Activated gamma-delta T cell (primary cell): ENCODE results near the gene ARMC8.

Experiments used
- DNase-seq: peaks from one replicate; lab custom pipeline; 2025; lab: John Stamatoyannopoulos, UW

The ARMC8 gene

GRCh38 chr3:138197524-138197923, 10.4 kb downstream of the ARMC8 start:
- DNase-seq, result no peak

DNA sequence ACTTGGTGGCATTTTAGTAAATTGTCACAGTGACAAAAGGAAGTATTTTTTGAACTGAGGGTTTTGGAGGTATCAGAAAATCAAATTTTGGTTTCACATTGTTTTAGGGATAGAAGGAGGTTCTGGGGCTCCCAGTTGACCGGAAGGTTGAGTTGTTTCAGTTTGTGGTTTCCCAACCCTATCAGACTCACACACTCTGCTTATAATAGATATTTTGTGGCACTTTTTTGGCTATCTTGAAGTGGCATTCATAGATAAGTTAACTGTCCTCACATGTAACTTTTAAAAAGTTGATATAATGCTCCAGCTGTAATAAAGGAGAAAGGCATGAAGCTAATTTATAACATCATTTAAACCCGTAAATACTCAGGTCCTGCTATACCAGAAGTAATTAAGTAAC, 12.8 kb downstream of the ARMC8 start:
- no peak for DNase-seq

DNA sequence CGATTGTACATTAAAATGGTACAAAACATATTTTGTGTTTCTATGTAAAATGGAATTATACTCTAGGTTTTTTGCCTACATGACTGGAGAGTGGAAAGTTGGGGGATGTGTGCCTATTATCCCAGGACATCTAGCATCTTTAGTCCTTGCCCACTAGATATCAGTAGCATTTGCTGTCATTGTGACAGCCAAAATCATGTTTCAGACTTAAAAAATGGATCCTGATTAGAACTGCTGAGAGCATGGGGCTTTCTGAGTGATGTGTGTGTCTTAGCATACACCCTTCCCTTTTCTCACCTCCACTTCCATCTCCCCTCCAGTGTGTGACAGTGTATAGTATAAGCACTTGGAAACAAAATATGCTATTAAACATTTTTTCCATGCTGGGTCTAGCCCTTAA, 13.3 kb downstream of the ARMC8 start:
- no peak for DNase-seq

DNA sequence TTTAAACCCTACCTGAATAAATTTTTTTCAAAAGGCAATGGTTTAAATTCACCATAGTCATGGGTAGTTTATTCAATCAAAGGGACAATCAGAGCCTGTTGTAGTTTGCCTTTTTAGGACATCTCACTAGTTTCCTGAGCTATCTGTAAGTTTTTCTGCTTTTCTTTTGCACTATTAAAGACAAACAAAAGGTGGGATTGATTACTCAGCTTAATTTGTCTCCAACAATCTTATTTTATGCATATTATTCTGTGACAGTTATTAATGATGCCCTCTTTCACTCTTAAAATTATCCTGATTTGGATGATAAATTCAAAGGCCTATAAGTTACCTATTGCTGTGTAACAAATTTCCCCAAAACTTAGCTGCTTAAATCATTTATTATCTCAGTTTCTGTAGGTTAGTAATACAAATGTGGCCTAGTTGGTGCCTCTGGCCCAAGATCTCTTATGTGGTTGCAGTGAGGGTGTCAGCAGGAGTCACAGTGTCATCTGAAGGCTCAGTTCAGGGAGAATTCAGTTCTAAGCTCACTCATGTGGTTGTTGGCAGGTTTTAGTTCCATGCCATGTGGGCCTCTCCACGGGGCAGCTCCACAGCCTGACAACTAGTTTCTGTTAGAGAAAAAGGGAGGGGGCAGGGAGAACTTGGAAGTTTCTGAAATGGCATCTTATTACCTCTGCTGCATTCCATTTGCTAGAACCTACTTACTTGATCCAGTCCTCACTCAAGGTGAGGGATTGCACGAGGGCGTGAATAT, 16.0 kb downstream of the ARMC8 start:
- DNase-seq, result no peak

DNA sequence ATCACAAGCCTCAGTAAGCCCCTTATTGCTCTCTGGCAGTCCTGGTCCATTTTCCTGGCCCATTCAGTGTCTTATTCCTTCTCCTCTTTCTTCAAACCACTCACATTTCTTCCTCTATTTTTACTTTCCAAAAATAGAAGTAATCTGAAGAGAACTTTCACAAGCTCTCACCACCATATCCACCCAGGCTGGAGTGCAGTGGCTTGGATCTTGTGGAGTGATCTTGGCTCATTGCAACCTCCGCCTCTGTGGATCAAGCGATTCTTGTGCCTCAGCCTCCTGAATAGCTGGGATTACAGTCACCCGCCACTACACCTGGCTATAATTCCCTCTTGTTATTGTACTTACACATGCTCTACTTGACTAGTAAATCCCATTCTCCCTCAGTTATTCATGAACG, 16.8 kb downstream of the ARMC8 start:
- DNase-seq, result no peak

DNA sequence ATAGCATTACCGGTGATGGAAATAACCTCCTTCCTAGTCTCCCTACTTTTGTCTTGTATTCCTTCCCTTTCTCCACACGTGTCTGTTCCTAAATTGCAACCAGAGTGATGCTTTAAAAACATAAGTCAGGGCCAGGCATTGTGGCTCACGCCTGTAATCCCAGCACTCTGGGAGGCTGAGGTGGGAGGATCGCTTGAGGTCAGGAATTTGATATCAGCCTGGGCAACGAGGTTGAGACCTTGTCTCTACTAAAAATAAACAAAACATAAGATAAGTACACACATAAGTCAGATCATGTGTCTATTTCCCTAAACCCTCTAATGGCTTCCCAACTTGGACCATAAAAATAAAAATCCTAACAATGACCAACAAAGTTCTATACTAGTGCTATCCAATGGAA, 18.4 kb downstream of the ARMC8 start:
- no peak for DNase-seq

- no peak for DNase-seq
Measured at GRCh38 chr3:138206196-138206595, 19.1 kb downstream of the ARMC8 start.

DNA sequence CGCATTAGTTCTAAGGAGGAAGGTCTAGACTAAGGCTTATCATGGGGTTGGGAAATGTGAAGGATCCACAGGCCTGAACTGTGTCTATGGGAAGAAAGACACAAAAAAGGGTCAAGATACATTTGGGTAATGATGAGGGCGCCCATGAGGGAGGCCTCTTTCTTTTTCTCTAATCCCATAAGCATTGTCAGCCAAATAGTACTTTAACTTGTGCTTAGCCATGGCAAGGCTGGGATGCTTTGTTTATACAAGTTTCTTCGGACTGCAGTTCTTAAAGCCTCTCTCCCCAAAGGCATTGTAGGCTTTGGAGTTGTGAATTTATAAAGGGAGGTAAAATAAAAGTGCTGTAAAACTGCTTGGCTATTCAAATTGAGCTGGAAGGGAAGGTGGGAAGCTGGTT, 23.4 kb downstream of the ARMC8 start:
- DNase-seq, result no peak

DNA sequence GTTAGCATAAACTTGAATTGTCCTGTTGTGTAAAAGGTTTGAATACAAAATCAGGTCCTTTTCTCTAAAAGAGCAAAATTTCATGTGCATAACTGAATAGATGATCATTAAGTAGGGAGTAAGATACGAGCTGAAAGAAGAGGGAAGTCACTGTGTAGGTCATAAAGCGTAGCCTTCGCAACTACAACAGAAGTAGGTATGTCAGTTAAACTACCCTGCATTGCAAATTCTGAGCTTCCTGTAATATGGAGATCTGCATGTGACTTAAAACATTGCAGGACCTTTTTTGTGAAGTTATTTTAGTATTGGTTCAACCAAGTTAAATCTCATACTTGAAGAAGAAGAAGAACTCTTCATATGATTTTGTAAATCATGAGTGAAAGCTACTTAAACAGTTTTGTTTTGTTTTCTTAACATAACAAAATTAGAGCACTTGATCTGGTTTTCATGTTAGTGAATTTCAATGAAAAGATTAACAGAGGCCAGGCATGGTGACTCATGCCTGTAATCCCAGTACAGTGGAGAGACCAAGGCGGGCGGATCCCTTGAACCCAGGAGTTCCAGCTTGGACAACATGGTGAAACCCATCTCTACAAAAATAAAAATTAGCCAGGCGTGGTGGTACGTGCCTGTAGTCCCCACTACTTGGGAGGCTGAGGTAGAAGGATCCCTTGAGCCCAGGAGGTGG, 26.4 kb downstream of the ARMC8 start:
- DNase-seq, result no peak

GRCh38 chr3:138219255-138219654, 32.2 kb downstream of the ARMC8 start:
- DNase-seq, result no peak

DNA sequence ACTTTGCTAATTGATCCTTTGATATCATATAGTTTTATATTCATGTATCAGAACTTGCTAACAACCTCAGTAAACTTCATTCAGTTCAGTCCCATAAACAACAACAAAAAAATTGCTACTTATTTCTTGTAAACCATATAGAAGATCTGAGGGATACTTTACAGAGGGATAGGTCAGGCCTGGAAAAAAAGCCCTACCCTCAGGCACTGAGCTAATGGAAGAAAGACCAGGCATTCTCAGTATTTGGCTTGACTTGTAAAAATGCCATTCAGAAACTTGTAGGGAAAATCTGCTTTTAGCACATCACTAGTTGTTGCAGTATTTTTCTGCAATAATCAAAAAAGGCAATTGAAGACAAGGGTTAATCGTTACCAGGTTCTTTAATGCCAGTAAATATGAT, 33.1 kb downstream of the ARMC8 start:
- no peak for DNase-seq

DNA sequence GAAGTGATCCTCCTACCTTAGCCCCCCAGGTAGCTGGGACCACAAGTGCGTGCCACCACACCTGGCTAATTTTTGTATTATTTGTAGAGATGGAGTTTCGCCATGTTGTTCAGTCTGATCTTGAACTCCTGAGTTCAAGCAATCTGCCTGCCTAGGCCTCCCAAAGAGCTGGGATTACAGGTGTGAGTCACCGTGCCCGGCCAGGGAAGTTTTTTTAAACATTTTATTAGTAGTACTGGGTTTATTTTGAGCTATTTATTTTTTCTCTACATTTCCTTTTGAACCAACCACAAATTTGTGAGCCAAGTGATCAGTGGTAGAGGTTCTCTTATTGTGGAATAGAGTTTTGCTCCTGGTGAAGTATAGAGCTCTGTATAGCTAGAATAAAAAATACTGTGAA, 33.7 kb downstream of the ARMC8 start:
- DNase-seq, result no peak

DNA sequence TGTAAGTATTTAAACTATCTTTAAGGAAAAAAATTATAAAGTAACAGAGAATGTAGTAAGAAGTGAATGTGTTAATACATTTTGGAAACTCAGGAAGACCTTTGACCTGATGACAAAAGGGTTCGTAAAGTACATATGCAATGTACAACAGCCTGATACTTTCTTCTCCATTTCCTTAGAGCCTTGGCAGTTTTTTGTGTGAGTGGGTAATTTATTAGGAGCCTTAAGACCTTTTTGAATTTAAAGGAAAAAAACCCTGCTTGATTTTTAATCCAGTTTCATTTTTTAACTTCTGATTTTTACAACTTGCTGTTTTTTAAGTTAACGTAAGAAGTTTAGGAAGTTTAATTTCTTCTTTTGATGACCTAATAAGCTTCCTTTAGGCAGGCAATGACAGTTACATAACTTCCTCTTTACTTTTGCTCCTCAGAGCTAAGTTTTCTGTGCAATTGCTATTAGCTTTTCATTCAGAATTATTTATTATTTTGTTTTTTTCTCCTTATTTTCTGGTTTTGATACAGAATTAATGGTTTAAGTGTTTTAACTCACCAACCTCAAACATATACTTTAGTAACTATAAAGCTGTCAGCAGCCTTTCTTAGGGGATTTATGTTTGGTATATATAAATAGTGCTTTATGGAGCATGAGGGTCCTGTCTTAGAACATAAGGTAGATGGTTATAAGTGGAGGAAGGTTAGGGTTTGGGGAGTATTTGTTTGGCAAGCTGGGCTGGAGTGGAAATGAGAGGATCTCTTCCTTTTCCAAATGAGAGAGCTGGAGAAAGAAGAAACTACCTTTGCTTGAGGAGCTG, 35.2 kb downstream of the ARMC8 start:
- no peak for DNase-seq

DNA sequence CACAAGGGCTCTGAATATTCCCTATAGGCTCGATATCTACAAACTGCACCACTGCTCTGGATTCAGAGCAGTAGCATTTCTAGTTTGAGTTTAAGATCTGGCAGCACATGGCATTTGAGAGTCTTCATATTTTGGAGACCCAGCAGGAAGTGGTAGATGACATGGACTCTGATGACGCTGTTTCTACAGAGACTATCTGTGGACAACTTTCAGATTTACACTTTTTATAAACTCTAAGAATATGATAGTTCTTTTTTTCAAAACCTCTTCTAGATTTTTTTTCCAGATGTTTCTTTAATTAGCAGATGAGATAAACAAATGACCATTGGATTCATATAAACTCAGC, 35.8 kb downstream of the ARMC8 start:
- DNase-seq, result no peak

GRCh38 chr3:138227650-138228049, 40.5 kb downstream of the ARMC8 start:
- DNase-seq, result no peak

- no peak for DNase-seq
Measured at GRCh38 chr3:138230525-138230924, 43.4 kb downstream of the ARMC8 start.

DNA sequence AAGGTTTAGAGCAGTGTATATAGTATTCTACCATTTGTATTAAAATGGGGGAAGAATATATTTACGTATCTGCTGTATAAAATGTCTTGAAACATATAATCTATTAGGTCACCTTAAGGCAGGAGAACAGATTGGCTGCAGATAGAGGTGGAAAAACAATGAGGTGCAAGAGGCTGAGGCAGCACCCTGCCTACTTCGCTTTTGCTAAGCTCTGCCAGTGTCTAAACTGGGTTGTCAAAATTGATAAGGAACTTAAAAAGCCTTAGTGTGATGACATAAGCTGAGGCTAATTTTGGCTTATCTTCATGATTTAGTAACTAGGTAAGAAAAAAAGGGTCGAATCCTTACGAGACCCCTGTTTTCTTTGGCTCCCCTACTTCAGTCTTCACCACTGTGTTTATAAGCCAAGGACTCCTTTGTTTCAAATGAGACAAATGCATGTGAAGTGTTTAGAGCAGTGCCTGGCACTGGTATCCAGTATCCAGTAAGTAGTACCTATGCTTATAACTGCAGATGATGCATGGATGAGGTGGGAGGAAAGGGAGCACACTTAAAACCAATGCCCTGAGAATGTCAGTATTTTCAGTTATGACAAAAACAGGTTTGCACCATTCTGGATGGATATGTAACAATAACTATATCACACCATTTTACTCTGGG, 45.7 kb downstream of the ARMC8 start:
- DNase-seq, result no peak

DNA sequence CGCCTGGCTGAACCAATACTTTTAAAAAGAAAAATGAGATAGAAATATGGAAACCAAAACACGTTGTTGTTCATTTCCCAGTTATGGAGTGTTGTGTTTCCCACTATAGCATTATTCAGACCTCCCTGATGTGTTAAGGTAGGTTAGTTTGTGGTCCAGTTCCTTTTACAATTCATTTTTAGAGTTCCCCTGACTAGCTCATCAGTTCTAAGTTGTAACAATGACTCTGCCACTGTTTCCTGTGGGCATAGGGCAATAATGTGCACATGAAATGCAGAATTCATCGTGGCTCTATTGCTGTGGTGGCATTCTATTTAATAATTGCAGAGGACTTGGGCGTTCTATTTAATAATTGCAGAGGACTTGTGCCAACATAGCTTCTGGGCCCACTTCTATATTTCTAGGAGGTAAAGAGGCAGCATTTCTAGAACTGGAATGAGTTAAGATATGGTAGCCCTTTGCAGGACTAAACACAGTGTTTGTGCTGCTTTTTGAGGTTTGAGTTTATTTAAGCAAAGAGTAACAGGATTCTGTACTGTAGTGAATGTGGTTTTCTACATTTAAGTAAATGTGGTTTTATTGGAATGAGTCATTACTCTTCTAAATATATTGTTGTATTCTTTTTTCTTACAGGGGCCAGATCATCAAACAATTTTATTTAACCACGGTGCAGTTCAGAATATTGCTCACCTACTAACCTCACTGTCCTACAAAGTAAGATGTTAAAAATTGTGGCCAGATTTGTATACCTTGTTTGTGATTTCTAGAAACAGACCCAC, 47.5 kb downstream of the ARMC8 start:
- no peak for DNase-seq

DNA sequence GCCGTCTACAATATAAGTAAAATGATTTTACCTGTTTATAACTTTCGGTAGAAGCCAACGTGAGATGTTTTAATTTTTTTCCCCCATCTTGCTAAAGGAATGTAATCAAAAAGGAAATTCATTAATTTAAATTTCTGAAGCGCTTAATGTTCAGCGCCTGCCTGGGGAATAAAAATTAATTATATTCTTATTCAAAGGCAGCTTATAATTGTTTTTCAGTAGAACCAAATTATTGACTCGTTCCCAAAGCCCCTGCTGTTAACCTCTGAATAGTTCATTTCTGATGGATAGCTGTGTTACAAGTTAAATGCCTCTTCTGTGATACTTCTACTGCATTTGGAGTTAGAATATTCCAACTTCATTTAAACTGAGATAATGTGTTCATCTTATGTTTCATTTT, 51.6 kb downstream of the ARMC8 start:
- DNase-seq, result no peak

- DNase-seq, result no peak
Measured at GRCh38 chr3:138241061-138241460, 54.0 kb downstream of the ARMC8 start.

DNA sequence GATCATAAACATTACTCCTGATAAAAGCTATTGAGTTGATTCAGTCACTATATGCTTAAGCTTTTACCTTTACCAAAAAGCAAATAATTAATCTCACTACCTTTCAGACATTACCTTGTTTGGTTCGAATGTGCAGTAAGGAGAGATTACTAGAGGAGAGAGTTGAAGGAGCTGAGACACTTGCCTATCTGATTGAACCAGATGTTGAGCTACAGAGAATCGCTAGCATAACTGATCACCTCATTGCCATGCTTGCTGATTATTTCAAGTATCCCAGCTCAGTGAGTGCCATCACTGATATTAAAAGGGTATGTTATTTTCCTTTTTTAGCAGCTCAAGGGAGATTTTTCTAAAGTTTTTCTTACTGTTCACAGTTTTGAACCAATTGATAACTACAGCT, 54.6 kb downstream of the ARMC8 start:
- no peak for DNase-seq

DNA sequence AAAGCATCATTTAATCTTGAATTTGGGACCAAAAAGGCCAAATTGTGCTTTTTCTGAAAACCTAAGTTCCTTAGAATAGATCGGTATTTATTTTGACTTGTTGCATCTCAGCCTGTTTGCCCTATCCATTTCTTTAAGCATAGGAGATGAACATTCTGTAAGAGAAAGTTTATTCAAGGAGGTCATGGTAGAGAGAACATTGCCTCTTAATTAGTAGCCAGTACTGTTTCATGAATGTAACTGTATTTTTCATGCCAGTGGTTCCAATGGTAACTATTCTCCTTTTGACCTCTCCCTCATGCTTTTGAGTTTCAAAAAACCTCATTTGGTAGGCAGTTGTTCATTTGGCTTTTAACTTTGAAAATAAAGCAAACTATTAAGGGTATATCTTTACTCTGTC, 55.4 kb downstream of the ARMC8 start:
- no peak for DNase-seq
